Activated CD4-positive, CD25-positive, alpha-beta regulatory T cell treated with anti-CD3 and anti-CD28 coated beads, Interleukin-2, amount 50 U/mL, for 16 hours (primary cell): ENCODE data around the gene METTL1.
"Not testable (repeated sequence)": the region's sequence is repeated elsewhere in the genome, so short reads cannot be mapped to it uniquely, and the experiment has no call there.

Source experiments
- DNase-seq: peaks from one replicate; pipeline ENCODE4 v3.0.0-alpha.2; 2020; ENCODE audit warnings: low read depth, low spot score

The METTL1 gene

GRCh38 chr12:57797933-57798332 lies 26.0 kb upstream of the METTL1 start:
- DNase-seq, result no peak

- no peak for DNase-seq
Observed at GRCh38 chr12:57796996-57797395, 25.1 kb upstream of the METTL1 start.

- no peak for DNase-seq
Observed at GRCh38 chr12:57795354-57795753, 23.4 kb upstream of the METTL1 start.

GRCh38 chr12:57793920-57794319 lies 22.0 kb upstream of the METTL1 start:
- no peak for DNase-seq

- no peak for DNase-seq
Observed at GRCh38 chr12:57783861-57784260, 12.0 kb upstream of the METTL1 start.

- no peak for DNase-seq
Observed at GRCh38 chr12:57783466-57783801, 11.5 kb upstream of the METTL1 start.

- peak; percentile 97 for DNase-seq
Observed at GRCh38 chr12:57782608-57783465, 10.9 kb upstream of the METTL1 start, which contains the start of gene TSFM. TSS of gene TSFM (plus strand) at chr12:57782787. CDS start at chr12:57782802, 15 bp downstream.

- no peak for DNase-seq
Observed at GRCh38 chr12:57782243-57782607, 10.3 kb upstream of the METTL1 start.

GRCh38 chr12:57781801-57782200 lies 9.9 kb upstream of the METTL1 start:
- DNase-seq, result no peak

GRCh38 chr12:57781244-57781643 lies 9.3 kb upstream of the METTL1 start:
- no peak for DNase-seq

GRCh38 chr12:57780284-57780897 lies 8.5 kb upstream of the METTL1 start:
- DNase-seq, result no peak

- no peak for DNase-seq
Observed at GRCh38 chr12:57779736-57780135, 7.8 kb upstream of the METTL1 start.

- no peak for DNase-seq
Observed at GRCh38 chr12:57777911-57778310, 6.0 kb upstream of the METTL1 start.

- no peak for DNase-seq
Observed at GRCh38 chr12:57777367-57777766, 5.5 kb upstream of the METTL1 start.

GRCh38 chr12:57776247-57776587 lies 4.3 kb upstream of the METTL1 start:
- no peak for DNase-seq

- no peak for DNase-seq
Observed at GRCh38 chr12:57775563-57776246, 3.8 kb upstream of the METTL1 start.

GRCh38 chr12:57775044-57775443 lies 3.1 kb upstream of the METTL1 start:
- DNase-seq, result no peak

GRCh38 chr12:57774634-57775033 lies 2.7 kb upstream of the METTL1 start:
- DNase-seq, result not testable (repeated sequence)

GRCh38 chr12:57772429-57773322 lies 771 bp upstream of the METTL1 start, which contains the start of gene EEF1AKMT3:
TSS of gene EEF1AKMT3 (plus strand) at chr12:57772614. CDS start at chr12:57772725, 111 bp downstream.
- DNase-seq, result no peak

- peak; percentile 62 for DNase-seq
Observed at GRCh38 chr12:57771236-57771872, 551 bp downstream of the METTL1 start.

GRCh38 chr12:57770734-57771133 lies 1.2 kb downstream of the METTL1 start:
- no peak for DNase-seq
